ENCODE data around the gene C13orf42.
A peak's percentile ranks its signal among the peaks of the same experiment; 100 is the strongest.
"Not testable (repeated sequence)": the region's sequence is repeated elsewhere in the genome, so short reads cannot be mapped to it uniquely, and the experiment has no call there.

C13orf42 gene

DNA sequence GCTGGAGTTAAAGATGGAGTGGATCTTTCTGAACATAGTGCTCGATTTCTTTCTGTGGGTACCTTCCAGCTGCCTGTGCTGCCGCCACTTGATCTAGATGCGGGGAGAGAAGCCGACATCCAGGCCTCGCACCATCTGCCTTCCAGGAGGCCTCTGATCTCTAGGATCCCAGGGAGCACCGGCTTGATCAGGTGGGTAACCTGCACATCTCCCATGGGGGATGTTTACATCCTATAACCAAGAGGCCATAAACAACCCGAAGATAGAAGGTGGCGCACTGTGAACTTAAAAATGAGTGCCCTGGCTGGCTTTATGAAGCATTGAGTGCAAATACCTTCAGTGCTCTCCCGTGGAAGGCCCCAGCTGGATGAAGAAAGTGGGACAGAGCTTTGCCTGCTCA, at the start of gene C13orf42:
Gene C13orf42, minus strand, starts transcription at position 101 of the 400 bp plus-strand sequence. Its CDS starts 65 bp downstream, at position 36.
- DNase-seq: no peak

DNA sequence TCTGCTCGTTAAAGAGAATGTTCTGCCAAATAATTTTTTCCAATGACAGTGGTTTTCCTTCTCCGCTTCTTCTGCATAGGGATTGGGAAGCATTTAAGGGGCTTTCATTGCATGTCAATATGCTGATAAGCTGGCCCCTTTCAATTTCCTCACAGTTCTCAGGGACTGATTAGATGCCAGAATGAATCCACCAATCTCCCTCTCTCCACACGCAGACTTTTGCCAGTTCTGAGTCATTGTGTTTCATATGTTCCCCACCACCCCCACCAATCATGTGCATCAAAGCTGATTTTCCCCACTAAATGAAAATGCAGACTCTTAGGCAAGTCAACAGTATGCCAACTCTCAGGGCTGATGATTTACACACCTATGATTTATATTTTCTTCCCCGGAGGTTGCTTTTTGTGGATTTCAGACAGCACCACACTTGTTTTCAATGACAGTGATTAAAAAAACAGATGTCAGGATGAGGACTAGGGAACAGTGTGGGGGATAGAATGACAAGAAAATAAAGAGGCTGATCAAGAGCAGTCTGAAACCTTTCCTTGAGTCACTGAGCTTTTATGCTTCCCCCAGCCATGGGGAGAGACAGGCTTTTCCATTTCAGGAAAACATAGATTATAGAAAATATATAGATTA, 47.9 kb upstream of the C13orf42 start:
- no peak for DNase-seq

DNA sequence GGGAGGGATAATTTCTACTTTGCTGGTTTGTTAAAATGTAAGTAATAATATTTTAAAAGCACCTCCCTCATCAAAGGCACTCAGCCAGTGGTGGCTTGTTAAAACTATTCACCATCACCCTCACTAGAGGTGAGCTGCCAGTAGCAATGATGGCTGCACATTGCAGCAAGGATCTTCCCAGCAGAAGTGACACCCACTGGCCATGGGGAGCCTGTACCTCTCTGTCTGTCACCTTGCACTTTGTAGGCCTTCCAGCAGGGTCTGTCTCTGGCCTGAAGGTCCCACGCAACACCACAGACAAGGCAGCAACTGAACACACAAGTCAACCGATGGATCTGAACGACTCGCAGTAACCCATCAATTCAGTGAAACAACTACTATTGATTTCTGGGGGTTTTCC, 47.3 kb upstream of the C13orf42 start:
- DNase-seq: no peak

DNA sequence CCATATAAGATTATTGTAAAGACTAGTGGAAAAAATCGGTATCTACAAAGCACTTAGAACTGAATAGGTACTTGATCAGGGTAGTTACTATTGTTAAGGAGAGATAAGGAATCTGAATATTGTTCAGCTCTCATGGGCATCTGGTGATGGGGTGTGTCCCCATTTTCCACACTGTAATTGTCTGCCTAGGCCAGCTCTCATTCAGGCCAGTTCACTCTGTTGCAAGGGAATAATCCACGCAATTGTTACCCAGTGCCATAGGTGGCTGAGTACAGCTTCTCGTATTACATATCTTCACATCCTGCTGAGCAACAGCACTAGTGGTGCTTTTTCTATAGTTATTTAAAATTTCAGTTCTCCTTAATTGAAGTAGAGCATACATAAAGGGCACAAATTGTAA, 45.6 kb upstream of the C13orf42 start:
- DNase-seq: no peak

DNA sequence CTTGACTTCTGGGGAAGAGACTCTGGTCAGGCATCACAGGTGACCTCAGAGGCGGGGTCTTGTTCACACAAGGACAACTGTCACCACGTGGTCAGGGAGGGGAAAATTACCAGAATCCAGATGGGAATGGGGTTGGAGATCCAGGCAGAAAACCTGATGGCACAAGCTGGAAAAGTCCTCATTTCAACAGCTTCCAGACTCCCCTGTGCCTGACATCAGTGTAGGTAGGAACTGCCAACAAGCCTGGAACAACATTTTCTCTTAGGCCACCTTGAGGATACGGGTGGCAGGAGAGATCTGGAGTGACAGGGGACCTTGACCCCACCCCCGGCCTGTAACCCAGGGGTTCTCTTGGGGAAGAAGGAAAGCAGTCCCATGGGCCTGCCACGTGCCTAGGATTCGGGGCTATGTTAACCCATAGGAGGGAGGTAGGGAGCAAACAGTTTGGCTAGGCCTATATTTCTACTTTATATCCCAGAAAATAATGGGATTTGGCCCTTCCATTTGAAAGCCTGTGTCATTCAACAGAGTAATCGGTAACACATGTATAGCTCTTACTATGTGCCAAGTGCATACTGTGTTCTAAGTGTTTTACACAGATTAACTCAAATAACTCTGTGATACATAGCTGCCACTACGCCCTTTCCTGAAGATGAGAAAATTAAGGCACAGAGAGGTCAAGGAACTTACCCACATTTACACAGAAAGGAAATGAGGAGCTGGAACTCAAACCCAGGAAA, 44.9 kb upstream of the C13orf42 start:
- no peak for DNase-seq

DNA sequence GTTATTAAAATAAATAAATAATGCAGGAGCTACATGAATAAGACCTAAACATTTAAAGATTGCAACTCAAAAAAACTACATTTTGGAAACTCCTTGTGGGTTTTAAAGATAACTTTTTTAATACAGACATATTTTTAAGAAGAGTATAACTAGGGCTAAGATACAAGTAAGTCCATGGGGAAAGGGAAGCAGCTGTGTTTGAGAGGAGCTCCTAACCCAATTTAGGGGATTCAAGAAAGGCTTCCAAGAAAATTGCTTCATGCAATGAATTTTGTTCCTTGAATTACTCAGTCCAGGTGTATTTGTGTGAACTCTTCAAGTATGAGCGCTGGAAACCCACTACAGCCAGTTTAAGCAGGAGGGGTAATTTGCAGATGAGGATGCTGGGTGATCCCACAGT, 44.1 kb upstream of the C13orf42 start:
- DNase-seq: no peak

DNA sequence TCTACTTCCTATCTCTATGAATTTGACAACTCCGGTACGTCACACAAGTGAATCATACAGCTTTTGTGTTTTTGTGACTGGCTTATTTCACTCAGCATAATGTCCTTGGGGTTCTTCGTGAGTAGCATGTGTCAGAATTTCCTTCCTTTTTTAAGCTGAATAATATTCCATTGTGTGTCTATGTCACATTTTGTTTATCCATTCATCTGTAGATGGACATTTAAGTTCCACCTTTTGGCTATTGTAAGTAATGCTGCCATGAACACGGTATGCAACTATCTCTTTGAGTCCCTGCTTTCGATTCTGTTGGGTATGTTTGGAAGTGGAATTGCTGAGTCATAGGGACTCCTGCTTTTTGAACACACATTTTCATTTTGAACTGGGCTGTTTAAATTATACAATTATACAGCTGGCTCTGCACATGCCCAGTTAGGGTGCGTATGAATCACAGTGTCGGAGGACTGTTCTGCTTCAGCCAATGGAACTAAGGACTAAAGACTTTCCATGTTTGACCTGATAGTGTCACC, 43.0 kb upstream of the C13orf42 start:
- no peak for DNase-seq

DNA sequence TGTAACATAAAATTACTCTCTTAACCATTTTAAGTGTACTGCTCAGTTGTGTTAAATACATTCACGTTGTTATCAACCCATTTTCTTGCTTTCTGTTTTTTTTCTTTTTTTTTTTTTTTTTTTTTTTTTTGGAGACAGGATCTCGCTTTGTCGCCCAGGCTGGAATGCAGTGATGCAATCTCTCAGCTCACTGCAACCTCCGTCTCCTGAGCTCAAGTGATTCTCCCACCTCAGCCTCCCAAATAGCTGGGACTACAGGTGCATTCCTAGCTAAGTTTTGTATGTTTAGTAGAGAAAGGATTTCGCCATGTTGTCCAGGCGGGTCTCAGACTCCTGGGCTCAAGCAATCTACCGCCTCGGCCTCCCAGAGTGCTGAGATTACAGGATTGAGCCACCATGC, 42.5 kb upstream of the C13orf42 start:
- DNase-seq: no peak

DNA sequence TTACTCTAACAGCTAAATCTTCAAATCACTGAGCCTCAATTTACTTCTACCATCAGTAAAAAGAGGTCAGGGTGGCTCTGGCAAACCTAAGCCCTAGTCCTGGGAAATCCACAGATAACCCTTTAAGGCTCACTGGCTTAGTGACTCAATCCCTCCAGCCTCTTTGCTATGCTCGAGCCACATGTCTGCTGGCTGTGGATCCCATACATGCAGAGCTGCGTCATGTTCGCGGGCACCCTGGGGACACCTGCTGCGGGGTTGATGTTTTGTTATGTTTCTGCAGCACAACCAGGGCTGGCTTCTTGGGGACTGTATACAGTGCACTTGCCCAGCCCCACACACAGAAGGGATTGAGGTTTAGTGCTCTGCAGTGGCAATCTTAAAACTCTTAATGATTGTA, 41.6 kb upstream of the C13orf42 start:
- no peak for DNase-seq

DNA sequence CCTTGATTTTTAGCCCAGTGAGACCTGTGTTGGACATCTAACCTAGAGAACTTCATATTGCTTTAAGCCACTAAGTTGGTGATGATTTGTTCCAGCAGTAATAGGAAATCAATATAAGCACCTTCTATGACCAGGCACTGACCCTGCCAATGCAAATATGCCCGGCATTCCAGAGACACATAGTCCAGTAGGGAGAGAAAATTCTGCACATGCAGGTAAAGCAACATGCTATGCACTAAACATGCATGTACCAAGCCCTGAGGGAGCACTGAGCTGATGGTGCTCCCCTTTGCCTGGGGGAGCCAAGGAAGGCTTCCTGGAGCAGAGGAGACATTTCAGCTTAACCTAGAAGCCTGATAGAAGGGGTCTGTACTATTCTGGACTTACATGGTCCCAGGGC, 40.4 kb upstream of the C13orf42 start:
- no peak for DNase-seq

DNA sequence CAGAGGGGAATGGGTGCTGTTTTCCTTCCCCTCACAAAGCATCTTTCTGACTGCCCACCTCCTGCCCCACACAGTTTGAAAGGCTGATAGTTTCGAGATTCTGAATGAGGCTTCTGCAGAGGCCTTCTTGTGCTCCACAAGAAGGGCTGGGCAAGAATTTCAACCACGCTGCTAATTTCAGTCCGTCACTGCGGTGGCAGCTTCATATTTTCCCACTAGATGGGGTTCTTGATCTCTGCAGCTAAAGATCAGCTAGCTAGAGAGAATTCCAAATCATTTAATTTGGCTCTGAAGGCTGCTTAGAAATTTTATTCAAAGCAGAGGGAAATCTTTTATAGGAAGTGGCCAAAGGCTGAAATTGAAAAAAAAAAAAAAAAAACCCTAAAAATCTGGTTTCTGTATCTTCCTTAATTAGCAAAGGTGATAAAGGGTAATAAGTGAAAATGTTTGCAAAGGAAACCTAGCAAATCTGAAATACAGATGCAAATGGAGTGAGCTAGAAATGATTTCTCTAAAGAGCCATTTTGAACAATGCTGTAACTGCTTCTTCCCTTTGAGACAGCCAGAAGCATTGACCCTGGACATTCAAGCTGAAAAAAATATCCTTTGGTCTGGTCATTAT, 38.0 kb upstream of the C13orf42 start:
- DNase-seq: peak in 1 of 6 experiments; percentile 2

DNA sequence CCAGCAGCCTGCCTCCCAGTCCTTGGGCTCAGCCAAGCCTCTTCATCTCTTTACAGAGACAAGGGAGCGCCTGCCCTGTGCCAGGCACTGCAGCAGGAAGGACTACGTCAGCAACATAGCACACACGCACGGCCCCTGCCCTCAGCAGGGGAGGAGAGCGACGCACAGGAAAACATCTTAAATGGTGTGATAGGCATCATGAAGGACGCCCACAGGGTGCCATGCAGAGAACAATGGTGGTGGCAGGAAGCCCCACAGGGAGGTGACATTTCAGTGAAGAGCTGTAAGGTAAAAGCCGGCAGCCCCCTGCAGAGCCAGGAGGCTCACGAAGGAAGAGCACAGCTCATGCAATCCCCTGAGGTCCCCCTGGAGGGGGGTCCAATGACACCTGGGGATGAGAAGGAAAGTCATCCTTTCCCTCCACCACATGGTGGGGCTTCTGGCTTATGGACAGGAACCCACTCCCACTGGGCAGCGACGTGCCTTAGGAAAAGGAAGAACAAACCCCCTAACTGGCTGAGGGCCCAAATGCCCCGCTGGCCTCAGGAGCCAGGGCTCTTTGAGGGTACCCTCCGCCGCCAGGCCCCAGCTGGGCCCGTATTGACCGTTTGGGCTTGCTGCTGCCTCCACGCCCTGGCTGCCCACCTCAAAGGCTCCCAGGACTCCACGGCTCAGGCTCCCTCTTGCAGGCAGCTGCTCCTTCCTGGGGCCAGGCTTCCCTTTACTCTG, 37.3 kb upstream of the C13orf42 start:
- DNase-seq: peak in 3 of 6 experiments; percentile 5 to 25 (median 16)

DNA sequence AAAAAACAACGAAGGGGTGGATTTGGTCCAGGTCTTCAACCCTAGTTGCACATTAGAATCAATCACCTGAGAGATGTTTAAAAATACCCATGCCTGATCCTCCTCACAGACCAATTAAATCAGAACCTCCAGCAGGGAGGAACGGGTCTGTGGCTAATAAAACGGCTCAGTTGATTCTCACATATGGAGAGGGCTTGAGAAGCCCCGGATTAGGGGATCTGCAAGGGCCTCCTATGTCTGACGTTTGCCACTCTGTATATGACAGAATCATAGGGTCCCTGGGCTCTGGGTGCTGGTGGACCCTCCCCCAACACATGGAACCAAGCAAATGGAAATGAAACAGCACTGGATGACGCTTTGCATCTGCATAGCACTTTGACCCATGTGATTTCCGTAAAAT, 36.7 kb upstream of the C13orf42 start:
- DNase-seq: no peak

DNA sequence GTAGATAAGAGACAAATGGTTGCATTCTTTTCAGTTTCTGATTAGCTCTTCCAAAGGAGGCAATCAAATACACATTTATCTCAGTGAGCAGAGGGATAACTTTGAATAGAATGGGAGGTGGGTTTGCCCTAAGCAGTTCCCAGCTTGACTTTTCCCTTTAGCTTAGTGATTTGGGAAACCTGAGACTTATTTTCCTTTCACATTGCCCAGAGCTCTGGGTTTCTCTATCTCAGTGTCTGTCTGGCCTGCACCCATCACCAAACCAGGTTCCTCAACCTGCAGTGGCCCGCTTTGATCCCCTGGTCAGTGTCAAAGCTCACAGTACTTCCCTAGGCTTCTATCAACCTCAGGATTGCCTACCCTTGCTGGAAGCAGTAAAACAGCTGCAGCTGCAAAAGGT, 35.6 kb upstream of the C13orf42 start:
- DNase-seq: no peak

DNA sequence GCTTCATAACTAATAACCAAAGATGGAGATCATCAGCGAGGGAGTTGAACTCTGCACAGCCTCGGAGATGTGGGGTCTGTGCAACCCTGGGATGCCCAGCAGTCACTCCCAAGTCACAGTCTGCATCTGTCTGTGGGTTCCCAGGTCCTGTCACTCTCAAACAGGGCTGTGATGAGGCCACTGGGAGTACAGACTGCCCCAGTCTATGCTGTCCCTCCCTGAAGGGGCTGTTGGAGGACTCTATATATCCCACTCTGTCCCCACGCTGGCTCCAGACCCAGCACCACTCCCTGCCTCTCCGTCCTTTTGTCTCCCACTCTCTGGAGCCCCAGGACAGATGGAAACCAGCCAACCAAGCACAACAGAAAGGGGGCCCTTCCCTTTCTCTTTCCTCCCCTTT, 26.2 kb upstream of the C13orf42 start:
- DNase-seq: no peak

DNA sequence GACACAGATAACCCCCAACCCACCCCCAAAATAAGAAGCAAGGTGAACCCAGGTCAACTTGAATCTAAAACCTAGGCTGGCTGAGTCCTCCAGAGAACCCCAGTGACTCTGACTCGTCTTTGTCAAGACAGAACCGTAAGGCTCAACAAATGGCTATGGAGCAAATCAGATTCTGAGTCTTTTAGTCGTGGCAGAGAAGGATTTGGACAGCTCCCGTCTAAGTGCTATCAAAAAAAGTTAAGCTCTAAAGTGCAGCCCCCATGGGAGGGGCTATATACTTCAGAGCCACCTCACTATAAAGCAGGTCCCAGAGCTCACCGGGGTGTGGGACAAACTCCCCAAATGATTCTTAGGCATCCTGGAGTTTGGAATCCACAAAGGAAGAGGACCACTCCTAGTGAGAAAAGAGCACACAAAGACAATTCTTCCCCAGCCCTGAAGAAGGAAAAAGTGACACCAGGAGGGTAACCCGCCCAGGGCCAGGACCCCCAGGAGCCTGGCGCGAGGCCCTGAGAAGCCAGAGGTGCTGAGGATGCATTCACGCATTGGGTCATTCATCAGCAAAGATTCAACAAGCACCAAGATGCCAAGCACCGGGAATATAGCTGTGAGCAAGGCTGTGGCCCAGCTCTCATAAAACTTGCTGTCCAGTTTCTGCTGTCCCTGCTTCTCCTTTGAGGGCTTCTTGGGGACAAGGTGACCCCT, 25.4 kb upstream of the C13orf42 start:
- no peak for DNase-seq

DNA sequence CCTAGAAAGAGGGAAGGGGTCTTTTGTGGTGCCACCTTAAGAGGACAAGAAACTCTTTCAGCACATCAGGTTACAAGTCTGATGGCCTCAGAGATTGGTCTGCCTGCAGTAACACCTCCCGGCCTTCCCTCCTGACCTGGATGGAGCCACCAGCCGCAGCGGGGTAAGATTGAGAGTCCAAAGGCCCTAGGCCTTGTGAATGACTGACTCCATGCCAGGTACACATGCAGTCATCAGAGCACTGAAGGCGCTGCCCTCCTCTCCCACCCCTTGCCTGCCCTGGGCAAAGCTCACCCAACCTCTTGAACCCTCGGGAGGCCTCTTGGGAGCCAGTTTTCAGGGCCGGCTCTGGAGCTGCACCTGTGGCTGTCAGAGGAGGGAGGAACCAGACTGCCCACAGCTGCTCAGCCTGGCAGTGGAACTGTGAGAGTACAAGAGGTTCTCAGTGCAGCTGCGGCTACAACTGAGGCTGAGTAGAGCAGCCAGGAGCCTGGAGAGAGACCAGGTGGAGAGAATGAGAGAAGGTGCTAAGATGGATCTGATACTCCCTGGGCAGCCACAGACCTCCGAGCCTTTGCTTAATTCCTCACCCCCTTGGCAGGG, 23.8 kb upstream of the C13orf42 start:
- no peak for DNase-seq

DNA sequence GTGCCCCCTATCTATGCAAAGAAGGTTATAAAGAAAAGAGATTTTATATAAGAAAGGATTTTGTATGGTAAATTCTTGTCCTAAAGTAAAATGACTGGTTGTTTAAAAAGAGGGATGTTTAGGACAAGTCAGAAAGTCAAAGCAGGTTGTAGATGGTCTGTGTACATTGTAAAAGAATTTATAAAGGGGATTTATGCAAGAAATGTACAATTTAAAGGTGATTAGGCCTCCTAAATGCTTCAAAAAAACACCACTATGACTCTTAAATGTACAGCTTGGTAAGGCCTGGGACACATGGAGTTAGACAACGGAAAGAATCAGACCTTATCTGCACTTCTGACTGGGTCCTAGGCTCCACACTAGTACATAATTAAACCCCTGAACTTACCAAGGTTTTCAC, 19.3 kb upstream of the C13orf42 start:
- no peak for DNase-seq

DNA sequence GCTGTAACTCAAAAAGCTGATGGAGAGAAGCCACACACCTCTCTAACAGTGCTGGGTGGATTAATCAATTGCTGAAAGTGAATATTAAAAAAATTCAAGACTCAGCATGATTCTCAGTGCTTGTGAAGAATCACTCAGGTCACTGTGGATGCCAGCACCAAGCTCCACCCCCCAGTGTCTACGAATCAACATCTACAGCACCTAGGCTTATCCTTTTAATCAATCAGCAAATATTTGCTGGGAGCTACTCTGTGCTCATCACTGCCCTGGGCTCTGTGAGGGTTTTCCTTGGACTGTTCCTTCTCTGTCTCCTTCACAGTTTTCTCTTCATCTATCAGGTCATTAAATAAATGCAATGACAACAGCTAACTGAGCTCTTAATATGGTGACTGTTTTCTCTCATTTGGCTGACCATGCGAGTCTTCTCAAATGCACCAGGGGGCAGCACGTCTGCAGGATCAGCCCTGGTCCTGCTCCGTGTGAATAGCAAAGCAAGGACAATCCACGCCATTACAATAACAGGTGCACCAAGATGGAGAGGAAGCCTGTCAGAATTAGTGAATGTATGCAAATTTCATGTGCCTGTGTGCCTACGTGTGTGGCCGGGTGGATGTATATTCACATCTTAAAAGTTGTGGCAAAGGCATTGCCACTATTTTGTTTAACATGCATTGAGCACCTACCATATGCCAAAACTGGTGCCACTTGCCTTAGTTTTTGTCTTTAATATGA, 14.6 kb upstream of the C13orf42 start:
- peak in 3 of 6 experiments; percentile 3 to 16 (median 14) for DNase-seq

DNA sequence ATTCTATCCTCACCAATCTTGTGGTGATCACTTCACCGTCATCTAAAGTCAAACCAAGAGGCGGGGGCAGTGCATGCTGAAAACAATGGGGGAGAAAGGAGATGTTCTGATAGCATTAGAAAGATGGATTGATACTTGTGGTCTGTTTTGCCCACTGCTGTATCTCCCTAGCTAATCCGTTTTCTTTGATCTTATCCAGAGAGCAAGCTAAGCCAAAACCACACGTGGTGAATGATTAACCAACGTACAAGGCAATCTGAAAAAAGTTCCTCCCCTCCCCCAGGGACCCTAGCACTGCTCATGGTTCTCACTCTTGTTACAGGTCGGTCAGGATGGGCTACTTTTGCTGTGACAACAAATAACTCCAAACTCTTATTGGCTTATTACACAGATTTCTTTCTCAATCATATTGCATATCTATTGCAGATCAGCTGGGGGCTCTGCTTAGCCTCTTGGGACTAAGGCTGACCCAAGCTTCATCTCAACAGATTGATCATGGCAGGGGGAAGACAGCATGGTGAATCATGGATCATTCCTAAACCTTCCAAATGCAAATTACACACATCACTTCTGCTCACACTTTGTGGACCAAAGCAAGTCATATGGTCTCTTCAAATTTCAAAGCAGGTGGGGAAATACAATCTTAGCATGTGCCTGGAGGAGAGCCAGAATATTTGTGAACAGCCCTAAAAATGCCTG, 11.9 kb upstream of the C13orf42 start:
- no peak for DNase-seq

DNA sequence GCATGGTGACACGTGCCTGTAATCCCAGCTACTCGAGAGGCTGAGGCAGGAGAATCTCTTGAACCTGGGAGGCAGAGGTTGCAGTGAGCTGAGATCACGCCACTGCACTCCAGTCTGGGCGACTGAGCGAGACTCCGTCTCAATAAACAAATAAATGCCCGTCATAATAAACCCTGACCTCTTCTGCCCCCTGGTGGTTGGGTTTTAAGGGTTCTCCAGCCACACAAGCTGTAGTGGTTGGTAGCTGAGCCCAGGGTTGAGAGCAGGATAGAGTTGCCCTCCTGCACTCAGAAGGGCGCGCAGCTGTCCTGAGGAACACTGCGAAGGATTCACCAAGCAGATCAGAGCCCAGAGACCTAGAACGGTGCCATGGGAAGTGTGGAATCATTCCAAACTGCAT, 9.8 kb upstream of the C13orf42 start:
- DNase-seq: not testable (repeated sequence)
